Right atrium auricular region (tissue), 2 donors: ENCODE data around the gene DNAJC3. TPM values are rescaled to one million over a fixed set of nuclear protein-coding genes. Genes with fewer than 3 reads are reported as not detected.

Experiments used
- DNase-seq: peaks from one replicate; pipeline ENCODE4 v3.0.0-alpha.2; 2019; ENCODE audit warnings: low spot score
- H3K27ac ChIP-seq, 2 donors: fragments of 200-600 bp; sonication (generic); 1 replicate in 1 of 2; 2 replicates in 1 of 2; pipeline ENCODE4 v1.5.1; 2016 to 2019
- H3K27me3 ChIP-seq, 2 donors: fragments of 200-600 bp; sonication (generic); one replicate each; pipeline versions ENCODE4 v1.5.1 to v1.6.0; 2017 to 2019
- H3K36me3 ChIP-seq: fragments of 200-600 bp; sonication (generic); one replicate; pipeline ENCODE4 v1.5.1; 2016
- H3K4me1 ChIP-seq, 2 donors: fragments of 200-600 bp; sonication (generic); one replicate each; pipeline versions ENCODE4 v1.5.1 to v1.6.0; 2017 to 2019
- H3K4me3 ChIP-seq, 2 donors: fragments of 200-600 bp; sonication (generic); 1 replicate in 1 of 2; 2 replicates in 1 of 2; pipeline ENCODE4 v1.5.1; 2017 to 2019; ENCODE audit warnings: mild to moderate bottlenecking in 1 of 2, moderate library complexity in 1 of 2
- H3K9me3 ChIP-seq, 2 donors: fragments of 200-600 bp; sonication (generic); one replicate each; pipeline ENCODE4 v1.5.1; 2019
- CTCF ChIP-seq, 2 donors: fragments of 200-600 bp; sonication (generic); IDR thresholded peaks; one replicate each; pipeline ENCODE4 v1.5.1; 2019; ENCODE audit warnings: antibody characterized with exemption in 2 of 2
- total RNA-seq, 2 donors: library from RNA; depleted of rRNA; stranded (reverse); fragments of >200 nt; gene quantifications; one replicate each; pipeline ENCODE4 v1.1.0, GENCODE V29; 2016

DNAJC3 gene
- total RNA-seq, 2 donors from 2014 or later: 32.6 to 37.7 TPM

GRCh38 chr13:95793781-95794180, 116.8 kb downstream of the DNAJC3 start:
- H3K27ac ChIP-seq: no peak overlapping the region
- H3K36me3 ChIP-seq: peaks cover 45% of the 10 kb centered on the region
- no peak for DNase-seq

GRCh38 chr13:95797016-95797415, 120.1 kb downstream of the DNAJC3 start:
- H3K4me1 ChIP-seq: no peaks in the 10 kb centered on the region
- no peaks in the 10 kb centered on the region for H3K27me3 ChIP-seq
- H3K27ac ChIP-seq: no peak overlapping the region
- peaks cover 27% of the 10 kb centered on the region for H3K36me3 ChIP-seq
- no peak for TF ChIP-seq CTCF (IDR thresholded peaks at IDR 0.05)
- no peaks in the 10 kb centered on the region for H3K9me3 ChIP-seq
- H3K4me3 ChIP-seq: no peak overlapping the region
- DNase-seq: no peak

More at GRCh38 chr13:95793781-95794180, 116.8 kb downstream of the DNAJC3 start:
- Histone ChIP-seq H3K4me1 (no peaks in the 10 kb centered on the region), H3K4me3 (no peak overlapping the region), H3K27me3 (no peaks in the 10 kb centered on the region), H3K9me3 (no peaks in the 10 kb centered on the region)
- TF ChIP-seq CTCF (IDR thresholded peaks at IDR 0.05): no peak

- no peaks in the 10 kb centered on the region for H3K4me1 ChIP-seq
- no peak overlapping the region for H3K27ac ChIP-seq
- no peak for DNase-seq
- H3K9me3 ChIP-seq: no peaks in the 10 kb centered on the region
- no peaks in the 10 kb centered on the region for H3K36me3 ChIP-seq
- no peak for TF ChIP-seq CTCF (IDR thresholded peaks at IDR 0.05)
- no peak overlapping the region for H3K4me3 ChIP-seq
- no peaks in the 10 kb centered on the region for H3K27me3 ChIP-seq
These were observed 123.5 kb downstream of the DNAJC3 start for GRCh38 chr13:95800436-95800835.

GRCh38 chr13:95801825-95802224, 124.9 kb downstream of the DNAJC3 start:
- DNase-seq: no peak
- Histone ChIP-seq H3K4me3 (no peak overlapping the region), H3K27ac (no peak overlapping the region), H3K9me3 (peaks cover 0 to 9% of the 10 kb centered on the region in 2 donors), H3K4me1 (no peaks in the 10 kb centered on the region), H3K27me3 (no peaks in the 10 kb centered on the region), H3K36me3 (no peaks in the 10 kb centered on the region)
- TF ChIP-seq CTCF (IDR thresholded peaks at IDR 0.05): no peak

- H3K36me3 ChIP-seq: no peaks in the 10 kb centered on the region
- no peaks in the 10 kb centered on the region for H3K27me3 ChIP-seq
- H3K27ac ChIP-seq: no peak overlapping the region
- H3K4me1 ChIP-seq: no peaks in the 10 kb centered on the region
- DNase-seq: no peak
- TF ChIP-seq CTCF (IDR thresholded peaks at IDR 0.05): no peak
- no peak overlapping the region for H3K4me3 ChIP-seq
- peaks cover 0 to 19% of the 10 kb centered on the region in 2 donors for H3K9me3 ChIP-seq
These were observed 129.0 kb downstream of the DNAJC3 start for GRCh38 chr13:95805921-95806320.

- Histone ChIP-seq H3K36me3 (no peaks in the 10 kb centered on the region), H3K27ac (no peak overlapping the region), H3K4me1 (no peaks in the 10 kb centered on the region), H3K27me3 (no peaks in the 10 kb centered on the region), H3K9me3 (peaks cover 0 to 34% of the 10 kb centered on the region in 2 donors), H3K4me3 (no peak overlapping the region)
- no peak for TF ChIP-seq CTCF (IDR thresholded peaks at IDR 0.05)
- DNase-seq: no peak
These were observed 132.5 kb downstream of the DNAJC3 start for GRCh38 chr13:95809429-95809828.
